Activated CD4-positive, alpha-beta T cell treated with anti-CD3 and anti-CD28 coated beads, Interleukin-2, amount 50 U/mL, for 16 hours (primary cell): Measurements from ENCODE around the gene TRIM49.
"Not testable (repeated sequence)": the region's sequence is repeated elsewhere in the genome, so short reads cannot be mapped to it uniquely, and the experiment has no call there.

ENCODE experiments used
- DNase-seq: peaks from one replicate; pipeline ENCODE4 v3.0.0-alpha.2; 2020

Gene TRIM49

GRCh38 chr11:89808475-89808874, at the start of gene TRIM49:
TSS of gene TRIM49 (minus strand) at chr11:89808575. CDS start at chr11:89804469, 4,106 bp downstream.
- not testable (repeated sequence) for DNase-seq

- DNase-seq, result not testable (repeated sequence)
Measured at GRCh38 chr11:89826694-89827093, 18.3 kb upstream of the TRIM49 start.

- not testable (repeated sequence) for DNase-seq
Measured at GRCh38 chr11:89820008-89820407, 11.6 kb upstream of the TRIM49 start.

- not testable (repeated sequence) for DNase-seq
Measured at GRCh38 chr11:89813535-89813934, 5.2 kb upstream of the TRIM49 start.

GRCh38 chr11:89787506-89788063, 20.8 kb downstream of the TRIM49 start:
- DNase-seq, result not testable (repeated sequence)

GRCh38 chr11:89785726-89786125, 22.6 kb downstream of the TRIM49 start:
- not testable (repeated sequence) for DNase-seq

GRCh38 chr11:89750822-89751221, 57.6 kb downstream of the TRIM49 start:
- DNase-seq, result not testable (repeated sequence)
